IPS-NIHi7 (cell line): Measurements from ENCODE around the gene GTF2H1.

Experiments used
- DNase-seq: peaks from one replicate; pipeline ENCODE4 v3.0.0; 2012; ENCODE audit warnings: mixed read lengths; ENCODE audit errors: extremely low spot score

Gene GTF2H1

GRCh38 chr11:18321969-18322711, at the start of gene GTF2H1, which contains the start of gene HPS5:
Gene GTF2H1, plus strand, starts transcription at chr11:18322567. Its CDS starts 10,508 bp downstream, at chr11:18333075.
Gene HPS5, minus strand, starts transcription at chr11:18322140. Its CDS starts 4,282 bp downstream, at chr11:18317858.
- DNase-seq: peak; percentile 98

DNA sequence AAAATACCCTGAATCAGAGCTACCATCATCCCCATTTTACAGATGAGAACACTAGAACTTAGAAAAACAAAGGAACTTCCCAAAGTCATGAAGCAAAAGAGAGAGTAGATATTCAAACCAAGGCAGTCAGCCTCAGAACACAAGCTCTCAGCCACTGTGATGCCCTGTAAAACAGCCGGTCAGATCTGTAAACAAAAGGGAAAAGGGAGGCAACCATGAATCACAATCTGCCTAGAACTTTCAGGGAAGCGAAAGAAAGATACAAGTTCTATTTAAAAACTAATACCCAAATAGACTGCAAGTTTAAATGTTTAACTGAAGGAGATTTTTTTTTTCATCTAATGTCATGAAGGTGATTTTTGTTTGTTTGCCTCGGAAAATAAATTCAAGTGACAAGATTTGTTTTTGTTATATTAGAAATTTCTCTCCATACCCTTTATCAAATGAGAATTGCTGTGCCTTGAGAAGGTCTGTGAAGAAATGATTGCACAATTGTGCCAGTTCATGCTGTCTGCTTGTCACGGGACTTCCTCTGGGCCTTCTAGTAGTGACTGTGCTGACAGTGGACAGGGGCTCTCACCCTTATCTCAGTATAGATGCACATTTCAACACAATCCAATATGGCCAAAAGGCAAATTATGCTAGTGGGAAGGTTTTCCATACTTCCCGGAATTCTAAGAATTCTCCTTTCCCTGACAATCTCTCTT, 44.6 kb upstream of the GTF2H1 start:
- DNase-seq: no peak

- no peak for DNase-seq
Observed at GRCh38 chr11:18280438-18281045, 41.8 kb upstream of the GTF2H1 start.

DNA sequence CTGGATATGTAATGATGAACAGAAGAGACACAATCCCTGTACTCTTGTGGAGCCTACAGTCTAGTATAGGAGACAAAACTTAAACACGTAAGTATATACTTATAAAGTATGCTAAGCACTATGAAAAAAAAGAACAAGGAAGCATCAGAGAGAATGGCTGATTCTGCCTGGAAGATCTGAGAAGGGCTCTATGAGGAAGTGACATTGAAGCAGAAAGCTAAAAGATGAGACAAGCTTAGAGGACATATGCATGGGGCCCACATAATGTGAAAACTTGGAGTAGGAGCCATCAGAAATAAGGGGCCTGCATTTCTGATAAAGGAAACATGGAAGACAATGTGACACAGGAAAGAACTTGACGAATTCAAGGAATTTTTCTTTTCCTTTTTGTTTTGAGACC, 39.7 kb upstream of the GTF2H1 start:
- DNase-seq: no peak

DNA sequence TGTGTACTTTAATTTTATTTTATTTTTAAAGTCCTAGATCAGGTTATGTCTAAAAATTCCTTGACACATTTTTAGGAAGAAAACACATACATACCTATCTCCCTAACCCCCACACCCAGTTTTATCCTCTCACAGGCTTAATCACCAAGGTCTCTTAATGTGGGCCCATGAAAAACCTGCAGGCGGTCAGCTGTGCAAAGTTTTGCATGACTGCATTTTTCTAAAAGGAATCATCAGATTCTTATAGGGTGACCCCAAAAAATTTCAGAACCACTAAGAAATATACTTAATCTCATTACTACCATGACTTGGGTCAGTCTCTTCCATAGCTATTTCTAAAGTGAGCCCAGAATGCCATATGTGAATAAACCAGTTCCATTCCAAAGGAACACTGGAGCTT, 36.5 kb upstream of the GTF2H1 start:
- no peak for DNase-seq

DNA sequence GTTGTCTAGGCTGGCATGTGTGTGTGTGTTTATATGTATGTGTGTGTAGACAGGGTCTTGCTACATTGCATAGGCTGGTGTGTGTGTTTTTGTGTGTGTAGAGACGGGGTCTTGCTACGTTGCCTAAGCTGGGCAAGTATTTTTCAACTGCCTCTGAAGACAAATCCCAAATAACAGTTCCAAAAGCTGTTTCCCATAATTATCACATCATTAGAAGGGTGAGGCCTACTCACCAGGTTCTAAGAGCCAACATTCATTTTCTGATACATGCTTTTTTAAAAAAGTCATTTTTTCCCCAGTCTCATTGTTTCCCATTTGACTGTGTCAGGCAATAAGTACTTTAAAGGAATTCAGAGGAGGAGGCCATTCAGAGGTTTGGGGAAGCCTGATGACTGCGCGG, 33.5 kb upstream of the GTF2H1 start:
- DNase-seq: no peak

DNA sequence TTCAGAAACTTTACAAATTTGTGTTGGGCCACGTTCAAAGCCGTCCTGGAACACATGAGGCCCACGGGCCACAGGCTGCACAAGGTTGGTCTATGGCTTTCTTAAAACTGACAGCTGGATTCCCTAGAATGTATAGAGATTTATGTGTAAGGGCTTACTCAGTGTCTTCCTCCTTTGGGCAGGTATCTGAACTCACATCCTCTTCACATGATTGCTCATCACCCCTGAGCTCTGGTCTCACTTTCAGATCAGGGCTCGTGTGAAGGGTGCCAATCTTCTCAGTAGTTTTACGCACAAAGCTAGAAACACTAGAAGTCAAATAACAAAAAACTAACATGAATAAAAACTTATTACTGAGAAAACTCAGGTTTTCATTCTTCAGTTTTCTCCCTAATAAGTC, 27.5 kb upstream of the GTF2H1 start:
- DNase-seq: no peak

- DNase-seq: no peak
Observed at GRCh38 chr11:18295316-18295715, 27.1 kb upstream of the GTF2H1 start.

DNA sequence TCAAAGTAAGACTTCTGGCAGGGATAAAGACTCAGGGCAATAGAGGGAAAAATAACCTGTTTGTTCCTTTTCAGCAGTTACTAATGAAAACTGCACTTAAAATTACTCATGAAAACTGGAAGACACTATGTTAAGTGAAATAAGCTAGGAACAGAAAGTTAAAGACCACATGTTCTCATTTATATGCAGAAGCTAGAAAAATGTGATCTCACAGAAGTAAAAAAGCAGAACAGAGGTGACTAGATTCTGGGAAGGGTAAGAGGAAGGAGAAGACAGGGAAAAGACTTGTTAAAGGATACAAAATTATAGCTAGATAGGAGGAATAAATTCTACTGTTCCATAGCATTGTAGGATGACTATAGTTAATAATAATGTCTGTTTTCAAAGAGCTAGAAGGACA, 22.6 kb upstream of the GTF2H1 start:
- DNase-seq: no peak

DNA sequence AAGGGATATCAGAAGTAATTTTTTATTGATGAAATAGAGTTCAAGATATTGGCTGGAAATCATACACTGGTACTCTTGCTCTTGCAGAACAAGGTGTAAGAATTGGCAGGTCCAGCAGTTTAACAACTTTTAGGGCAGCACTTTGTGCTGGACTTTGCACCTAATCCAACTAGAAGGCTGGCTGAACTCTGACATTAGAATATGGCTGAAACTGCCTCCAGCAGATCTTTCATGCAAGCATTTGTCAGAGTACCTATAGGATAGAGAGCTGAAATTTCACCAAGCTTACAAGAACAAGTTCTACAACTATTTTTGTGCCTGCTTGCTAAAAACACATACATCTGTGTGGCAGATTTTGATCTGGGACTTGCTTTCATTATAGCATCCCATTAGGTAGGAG, 17.6 kb upstream of the GTF2H1 start:
- DNase-seq: no peak

DNA sequence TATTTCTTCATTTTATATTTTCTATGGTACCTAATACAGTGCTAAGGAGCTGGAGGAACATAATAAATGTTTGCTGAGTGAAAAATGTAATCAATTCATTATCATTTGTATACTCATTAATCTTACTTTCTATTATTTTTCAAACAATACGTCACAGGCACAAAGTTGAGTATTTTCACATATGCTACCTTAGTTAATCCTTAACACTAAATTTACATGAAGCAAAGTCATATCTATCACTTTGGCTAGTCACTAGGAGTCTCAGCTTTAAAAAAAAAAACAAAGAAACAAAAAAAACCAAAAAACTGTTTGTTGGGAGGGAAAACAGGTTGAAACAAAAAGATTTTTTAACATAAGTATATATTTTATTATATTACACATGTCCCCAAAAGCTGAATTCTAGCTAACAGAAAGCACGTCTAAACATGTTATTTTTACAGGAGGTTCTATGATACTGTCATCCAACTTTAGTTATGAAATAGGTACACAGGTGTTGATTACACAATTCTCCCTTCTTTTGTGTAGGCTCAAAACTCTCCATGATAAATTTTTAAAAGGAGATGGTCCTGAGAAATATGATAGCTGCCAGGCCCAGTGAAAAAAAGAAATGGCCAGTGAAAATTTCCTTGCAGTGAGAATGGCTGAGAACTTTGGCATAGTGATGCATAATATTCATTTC, 14.8 kb upstream of the GTF2H1 start:
- no peak for DNase-seq

DNA sequence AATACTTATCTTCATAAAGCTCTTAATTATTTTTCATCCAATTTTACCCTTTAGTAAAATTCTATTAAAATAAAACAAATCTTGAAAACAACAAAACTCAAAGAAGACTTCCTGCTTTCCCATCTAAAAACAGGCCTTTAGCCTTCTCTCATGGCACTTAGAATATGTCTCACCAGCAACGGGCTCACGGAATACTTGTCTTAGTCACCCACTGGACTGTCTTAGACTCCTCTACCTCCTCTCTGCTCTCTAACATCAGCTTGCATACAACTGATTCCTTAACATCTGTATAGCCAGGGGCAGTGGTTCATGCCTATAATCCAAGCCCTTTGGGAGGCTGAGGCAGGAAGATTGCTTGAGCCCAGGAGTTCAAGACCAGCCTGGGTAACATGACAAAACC, 14.1 kb upstream of the GTF2H1 start:
- no peak for DNase-seq

GRCh38 chr11:18309691-18310090, 12.7 kb upstream of the GTF2H1 start:
- DNase-seq: no peak

GRCh38 chr11:18310800-18311340, 11.5 kb upstream of the GTF2H1 start:
- no peak for DNase-seq

- DNase-seq: no peak
Observed at GRCh38 chr11:18312012-18312411, 10.4 kb upstream of the GTF2H1 start.

GRCh38 chr11:18312663-18313420, 9.5 kb upstream of the GTF2H1 start:
- no peak for DNase-seq

DNA sequence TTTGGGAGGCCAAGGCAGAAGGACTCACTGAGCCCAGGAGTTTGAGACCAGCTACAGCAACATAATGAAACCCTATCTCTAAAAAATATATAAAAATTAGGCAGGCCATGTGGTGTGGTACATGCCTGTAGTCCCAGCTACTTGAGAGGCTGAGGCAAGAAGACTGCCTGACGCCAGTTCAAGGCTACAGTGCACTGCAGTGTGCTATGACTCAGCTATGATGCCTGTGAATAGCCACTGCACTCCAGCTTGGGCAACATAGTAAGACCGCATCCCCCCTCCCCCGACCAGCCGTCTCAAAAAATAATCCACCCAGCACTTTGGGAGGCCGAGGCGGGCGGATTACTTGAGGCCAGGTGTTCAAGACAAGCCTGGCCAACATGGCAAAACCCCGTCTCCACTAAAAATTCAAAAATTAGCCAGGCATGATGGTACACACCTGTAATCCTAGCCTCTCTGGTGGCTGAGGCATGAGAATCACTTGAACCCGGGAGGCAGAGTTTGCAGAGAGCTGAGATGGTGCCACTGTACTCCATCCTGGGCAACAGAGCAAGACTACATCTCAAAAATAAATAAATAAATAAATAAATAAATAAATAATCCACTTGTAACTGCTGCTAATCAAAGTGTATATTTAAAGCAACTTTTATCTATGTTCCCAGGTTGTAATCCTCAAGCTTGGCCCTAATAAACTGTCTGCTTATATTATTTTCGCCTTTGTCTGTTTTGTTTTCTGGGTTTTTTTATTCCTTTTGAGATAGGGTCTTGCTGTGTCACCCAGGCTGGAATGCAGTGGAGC, 8.2 kb upstream of the GTF2H1 start:
- DNase-seq: no peak

DNA sequence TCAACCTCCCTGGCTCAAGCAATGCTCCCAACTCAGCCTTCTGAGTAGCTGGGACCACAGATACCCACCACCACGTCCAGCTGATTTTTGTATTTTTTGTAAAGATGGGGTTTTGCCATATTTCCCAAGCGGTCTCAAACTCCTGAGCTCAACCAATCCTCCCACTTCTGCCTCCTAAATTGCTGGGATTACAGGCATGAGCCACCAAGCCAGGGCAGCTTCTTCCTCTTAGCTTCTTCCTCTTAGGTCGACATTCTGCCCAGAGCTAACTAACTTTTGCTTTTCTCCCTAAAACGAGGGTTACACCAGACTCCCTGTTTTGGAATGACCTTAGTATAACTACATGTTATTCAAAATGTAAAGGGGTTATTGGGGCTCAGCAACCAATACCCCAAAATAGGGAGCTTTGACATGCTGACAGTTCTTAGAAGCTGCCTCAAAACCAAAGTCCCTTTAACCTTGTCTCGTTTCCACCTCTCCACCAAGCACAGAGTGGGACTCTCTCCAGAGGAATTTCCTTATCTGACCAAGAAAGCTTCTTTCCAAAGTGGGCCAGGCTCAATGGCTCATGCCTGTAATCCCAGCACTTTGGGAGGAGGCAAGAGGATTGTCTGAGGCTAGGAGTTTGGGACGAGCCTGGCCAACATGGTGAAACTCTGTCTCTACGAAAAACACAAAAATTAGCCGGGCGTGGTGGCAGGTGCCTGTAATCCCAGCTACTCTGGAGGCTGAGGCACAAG, 7.4 kb upstream of the GTF2H1 start:
- DNase-seq: no peak

DNA sequence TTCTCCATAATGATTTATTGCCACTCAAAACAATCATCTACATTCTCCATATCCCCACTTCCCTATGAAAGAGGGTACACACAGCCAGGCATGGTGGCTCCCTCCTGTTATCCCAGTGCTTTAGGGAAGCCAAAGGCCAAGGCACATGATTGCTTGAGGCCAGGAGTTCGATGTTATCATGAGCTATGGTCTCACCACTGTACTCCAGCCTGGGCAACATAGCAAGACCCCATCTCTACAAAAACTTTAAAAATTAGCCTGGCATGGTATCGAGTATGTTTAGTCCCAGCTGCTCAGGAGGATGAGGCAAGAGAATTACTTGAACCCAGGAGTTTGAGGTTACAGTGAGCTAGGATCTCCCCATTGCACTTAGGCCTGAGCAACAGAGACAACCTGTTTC, 6.5 kb upstream of the GTF2H1 start:
- no peak for DNase-seq

GRCh38 chr11:18317551-18317950, 4.8 kb upstream of the GTF2H1 start:
- DNase-seq: no peak
